Ecto neural progenitor cell (in vitro differentiated cells): Measurements from ENCODE around the gene OR7A17.

Experiments
- DNase-seq: peaks from one replicate; pipeline ENCODE4 v3.0.0-alpha.2; 2018; ENCODE audit warnings: low spot score

The OR7A17 gene

DNA sequence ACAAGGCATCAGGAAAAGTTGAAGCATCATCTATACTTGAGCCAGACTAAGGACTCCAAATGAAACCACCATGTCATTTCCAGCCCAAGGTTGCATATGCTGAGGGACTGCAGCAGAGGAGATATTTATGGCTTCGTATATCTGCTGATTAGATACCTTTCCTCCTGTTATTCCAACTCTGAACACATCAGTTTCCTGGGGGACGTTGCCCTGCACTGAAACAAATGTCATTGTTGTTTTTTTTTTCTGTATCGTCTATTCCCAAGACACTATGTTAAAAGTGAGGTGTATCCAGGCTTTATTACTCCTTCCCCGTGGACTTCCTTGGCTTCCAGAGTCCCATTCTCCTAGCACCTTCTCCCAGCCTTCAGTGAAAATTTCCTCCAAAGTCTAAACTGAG, at the start of gene OR7A17:
Gene OR7A17, minus strand, starts transcription at position 101 of the 400 bp plus-strand sequence. CDS start 4,777 bp downstream, outside the sequence.
- no peak for DNase-seq

DNA sequence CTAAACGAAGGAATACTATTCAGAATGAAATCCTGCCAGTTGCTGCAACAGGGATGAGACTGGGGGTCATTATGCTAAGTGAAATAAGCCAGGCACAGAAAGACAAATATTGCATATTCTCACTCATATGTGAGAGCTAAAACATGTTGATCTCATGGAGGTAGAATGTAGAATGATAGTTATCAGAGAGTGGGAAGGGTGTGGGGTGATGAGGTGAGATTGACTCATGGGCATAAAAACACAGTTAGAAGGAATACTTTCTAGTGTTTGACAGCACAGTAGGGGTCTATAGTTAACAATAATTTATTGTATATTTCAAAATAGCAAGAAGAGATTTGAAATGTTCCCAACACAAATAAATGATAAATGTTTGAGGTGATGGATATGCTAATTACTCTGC, 47.6 kb upstream of the OR7A17 start:
- no peak for DNase-seq

DNA sequence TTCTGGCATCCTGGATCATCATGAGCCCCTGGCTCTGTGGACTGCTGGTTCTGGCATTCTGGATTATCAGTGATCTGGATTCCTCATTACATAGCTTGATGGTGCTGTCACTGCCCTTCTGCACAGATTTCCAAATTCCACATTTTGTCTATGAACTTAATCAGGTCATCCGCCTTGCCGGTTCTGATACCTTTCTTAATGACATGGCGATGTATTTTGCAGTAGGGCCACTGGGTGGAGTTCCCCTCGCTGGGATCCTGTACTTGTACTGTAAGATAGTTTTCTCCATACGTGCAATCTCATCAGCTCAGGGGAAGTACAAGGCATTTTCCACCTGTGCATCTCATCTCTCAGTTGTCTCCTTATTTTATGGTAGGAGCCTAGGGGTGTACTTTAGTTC, 30.9 kb upstream of the OR7A17 start:
- no peak for DNase-seq

DNA sequence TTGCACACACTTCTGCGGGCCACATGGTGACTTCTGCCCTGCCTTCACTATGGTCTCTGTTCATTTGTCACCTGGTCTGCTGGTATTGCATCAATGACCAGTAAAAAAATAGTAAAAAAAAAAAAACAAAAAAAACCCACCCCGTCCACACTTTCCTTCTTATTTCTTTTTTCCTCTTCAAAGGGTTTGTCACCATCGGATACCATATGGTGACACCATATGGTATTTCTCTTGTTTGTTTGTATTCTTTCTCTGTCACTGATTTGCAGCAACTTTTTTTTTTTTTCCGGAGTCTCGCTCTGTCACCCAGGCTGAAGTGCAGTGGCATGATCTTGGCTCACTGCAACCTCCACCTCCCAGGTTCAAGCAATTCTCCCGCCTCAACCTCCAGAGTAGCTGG, 29.2 kb upstream of the OR7A17 start:
- no peak for DNase-seq

DNA sequence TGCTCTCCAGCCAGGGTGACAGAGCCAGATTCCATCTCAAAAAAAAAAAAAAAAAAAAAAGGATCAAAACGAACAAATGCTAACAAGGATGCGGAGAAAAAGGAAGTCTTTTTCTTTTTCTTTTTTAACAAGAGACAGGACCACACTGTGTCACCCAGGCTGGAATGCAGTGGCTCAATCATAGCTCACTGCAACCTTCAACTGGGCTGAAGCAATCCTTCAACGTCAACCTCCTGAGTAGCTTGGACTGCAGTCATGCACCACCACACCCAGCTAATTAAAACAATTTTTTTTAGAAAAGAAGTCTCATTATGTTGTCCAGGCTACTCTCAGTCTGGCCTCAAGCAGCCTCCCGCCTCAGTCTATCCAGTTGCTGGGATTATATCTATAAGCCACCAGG, 20.8 kb upstream of the OR7A17 start:
- no peak for DNase-seq

DNA sequence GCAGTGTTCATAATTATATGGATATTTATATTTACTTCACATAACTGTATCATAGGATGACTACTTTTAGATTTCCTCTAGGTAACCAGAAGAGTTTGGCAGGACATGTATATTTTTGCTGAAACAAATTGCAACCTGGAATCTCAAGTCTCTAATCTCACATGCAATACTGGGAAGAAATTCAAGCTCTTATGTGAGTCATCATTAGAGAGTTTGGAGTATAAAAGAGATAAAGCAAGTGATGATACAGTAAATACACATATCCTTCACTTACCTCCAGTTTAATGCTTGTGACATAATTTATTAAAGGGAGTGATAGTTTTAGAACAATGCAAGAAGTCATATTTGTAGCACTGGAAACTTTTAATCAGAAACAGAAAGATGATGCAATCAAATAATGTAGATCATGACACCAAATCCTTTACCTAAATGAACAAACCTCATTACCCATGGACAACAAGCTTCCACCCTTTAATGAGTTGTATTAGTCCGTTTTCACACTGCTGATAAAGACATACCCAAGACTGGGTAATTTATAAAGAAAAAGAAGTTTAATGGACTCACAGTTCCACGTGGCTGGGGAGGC, 15.8 kb upstream of the OR7A17 start:
- DNase-seq: no peak

DNA sequence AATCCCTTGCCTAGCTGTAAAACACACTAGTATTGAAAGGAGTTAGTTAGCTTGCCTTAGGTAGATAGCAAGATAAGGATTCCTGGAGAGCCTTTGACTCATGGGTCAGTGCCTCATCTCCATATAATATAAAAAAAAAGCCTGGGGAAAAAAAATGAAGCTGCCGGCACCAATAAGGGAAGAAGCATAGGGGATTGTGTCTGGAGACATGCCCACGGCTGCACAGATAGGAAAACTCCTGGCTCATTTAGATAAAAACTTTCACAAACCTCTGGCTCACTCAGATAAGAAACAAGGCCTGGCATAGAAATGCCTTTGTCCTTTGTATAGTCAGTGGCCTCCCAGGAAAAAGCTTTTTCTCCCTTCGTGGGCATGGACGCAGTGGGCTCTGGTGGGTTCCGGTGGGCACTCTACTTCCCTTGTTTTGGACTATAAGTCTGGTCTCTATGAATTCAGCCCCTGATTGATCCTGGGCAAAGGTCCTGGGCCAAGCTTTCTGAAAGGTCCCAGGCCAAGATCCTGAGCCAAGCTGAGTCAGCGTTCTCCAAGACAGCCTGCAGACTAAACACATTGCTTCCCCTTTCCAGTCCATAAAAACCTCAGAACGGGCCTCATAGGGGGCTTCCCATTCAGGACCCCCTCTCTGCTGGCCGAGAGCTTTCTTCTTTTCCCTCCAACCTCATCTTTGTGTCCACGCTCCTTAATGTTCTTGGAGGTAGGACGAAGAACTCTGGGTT, 4.9 kb upstream of the OR7A17 start:
- DNase-seq: no peak

DNA sequence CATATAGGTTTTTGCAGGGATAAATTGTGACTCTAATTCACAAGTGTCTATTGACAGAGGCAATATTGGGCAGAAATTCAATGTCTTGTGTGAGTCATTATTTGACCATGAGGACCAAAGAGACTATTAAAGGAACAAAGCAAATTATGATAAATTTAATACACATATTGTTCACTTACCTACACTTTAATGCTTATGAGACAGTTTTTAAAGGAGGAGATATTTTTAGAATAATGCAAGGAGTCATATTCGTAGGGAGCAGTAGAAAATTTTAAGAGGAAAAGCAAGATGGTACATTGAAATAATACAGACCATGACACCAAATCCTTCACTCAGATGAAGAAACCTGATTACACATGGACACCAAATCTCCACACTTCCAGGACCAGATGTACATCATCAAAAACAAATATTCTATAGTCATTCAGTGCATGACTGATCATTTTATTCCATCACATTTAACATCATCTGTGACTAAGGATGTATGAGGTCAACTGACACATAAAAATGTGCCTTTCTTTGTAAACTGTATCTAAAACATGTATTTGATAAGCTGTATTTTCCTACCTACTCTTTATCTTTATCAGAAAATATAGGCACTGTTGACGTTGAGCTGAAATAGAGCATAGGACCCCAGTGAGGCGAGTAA, 4.2 kb upstream of the OR7A17 start:
- DNase-seq: no peak

DNA sequence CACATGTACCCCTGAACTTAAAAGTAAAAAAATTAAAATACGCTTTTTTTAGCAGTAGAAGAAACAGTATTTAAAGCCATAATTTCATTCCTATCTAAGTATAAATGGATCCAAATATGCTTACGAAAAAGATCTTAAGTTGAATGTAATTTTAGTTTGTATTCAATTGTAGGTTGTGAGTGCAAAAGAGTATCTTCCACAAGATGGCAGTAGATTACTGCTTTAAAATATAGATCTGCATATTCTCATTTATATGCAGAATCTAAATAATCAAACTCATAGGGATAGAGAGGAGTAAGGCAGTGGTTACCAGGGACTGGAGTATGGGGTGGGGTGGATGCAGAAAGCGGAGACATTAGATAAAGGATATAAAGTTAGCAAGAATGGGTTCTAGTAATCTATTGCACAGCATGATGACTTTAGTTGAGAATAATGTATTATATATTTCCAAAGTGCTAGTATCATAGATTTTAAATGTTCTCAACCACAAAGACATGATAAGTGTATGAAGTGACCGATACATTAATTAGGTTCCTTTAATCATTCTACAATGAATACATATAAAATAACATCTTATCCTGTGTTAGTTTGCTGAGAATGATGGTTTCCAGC, 14.2 kb downstream of the OR7A17 start:
- DNase-seq: no peak

DNA sequence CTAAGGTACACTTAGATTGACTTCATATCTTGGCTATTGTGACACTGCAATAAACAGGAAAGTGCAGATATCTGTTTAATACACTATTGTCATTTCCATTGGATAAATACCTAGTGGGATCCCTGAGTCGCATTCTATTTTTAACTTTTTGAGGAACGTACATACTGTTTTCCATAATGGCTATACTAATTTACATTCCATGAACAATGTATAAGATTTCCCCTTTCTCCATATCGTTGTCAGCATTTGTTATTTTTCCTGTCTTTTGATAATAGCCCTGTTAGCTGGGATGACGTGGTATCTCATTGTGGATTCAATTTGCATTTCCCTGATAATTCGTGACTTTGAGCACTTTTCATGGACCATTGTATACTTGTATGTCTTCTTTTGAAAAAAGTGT, 17.4 kb downstream of the OR7A17 start:
- no peak for DNase-seq

DNA sequence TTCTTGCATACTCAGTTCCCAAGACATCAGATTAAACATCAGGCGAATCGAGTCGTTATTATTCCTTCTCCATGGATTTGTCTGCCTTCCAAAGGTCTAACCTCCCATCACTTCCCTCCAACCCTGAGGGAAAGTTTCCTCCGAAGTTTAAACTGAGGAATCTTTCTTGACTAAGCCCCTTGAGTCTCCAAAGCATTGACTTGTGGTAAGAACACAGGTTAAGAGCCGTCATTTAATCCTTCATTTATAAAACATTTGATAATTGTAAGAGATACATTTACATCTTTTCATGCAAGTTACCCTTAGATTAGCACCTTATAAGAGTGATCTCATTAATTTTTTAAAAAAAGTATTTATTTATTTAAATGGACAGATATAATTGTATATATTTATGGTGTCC, 37.1 kb downstream of the OR7A17 start, which contains the start of gene OR7A10:
Gene OR7A10, minus strand, starts transcription at position 101 of the 400 bp plus-strand sequence. CDS start 7,045 bp downstream, outside the sequence.
- DNase-seq: no peak

DNA sequence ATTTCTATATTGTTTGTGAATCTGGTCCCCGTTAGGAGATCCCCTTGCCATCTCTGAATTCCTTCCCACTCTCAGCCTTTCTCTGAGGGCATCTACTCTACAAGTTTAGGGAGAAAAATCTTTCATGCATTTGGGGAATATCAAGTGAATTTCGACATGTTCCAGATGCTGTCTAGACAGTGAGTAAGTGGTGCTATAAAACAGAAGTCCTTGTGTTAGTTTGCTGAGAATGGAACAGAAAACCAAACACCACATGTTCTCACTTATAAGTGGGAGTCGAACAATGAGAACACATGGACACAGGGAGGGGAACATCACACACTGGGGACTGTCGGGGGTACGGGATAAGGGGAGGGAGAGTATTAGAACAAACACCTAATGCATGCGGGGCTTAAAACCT, 42.4 kb downstream of the OR7A17 start:
- DNase-seq: no peak

DNA sequence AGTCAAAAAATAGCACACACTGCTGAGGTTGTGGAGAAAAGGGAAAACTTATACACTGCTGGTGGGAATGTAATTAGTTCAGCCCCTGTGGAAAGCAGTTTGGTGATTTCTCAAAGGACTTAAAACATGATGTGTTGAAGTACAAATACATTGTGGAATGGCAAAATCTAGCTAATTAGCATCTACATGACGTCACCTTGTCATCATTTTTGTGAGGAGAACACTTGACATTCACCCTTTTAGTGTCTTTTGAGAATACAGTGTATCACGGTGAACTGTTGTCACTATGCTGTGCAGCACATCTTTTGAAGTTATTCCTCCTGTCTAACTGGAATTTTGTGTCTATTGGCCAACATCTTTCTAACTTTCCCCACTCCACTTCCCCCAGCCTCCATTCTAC, 42.8 kb downstream of the OR7A17 start:
- no peak for DNase-seq

DNA sequence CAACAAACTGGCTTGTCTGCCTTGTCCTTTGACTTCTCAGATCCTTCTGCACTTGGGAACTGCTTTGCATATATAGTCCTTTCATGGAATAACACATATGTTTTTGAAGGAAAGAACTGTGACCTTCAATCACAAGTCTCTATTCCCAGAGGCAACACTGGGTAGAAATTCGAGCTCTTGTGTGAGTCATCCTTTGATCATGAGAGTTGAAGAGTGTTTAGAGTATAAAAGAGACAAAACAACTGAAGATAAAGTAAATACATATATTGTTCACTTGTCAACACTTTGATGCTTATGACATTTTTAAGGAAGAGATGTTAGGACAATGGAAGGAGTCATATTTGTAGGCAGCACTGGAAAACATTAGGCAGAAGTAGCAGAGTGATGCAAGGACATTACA, 45.7 kb downstream of the OR7A17 start:
- no peak for DNase-seq

DNA sequence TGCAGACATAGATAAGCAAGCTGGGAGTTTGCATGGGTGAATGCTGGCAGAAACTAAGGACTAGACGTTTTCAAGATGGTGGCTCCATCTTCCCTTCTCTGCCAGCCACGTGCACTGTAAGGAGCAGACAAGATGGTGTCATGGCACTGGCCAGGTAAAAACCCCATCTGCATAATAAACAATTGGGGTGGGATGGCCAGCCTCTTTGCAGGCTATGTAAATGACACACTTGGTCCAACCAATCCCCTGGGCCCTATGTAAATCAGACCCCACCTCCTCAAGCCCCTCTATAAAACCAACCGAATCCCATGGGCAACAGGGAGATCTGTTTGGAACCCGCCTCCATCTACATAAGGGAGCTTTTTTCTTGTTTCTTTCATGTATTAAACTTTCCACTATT, 48.5 kb downstream of the OR7A17 start:
- no peak for DNase-seq

DNA sequence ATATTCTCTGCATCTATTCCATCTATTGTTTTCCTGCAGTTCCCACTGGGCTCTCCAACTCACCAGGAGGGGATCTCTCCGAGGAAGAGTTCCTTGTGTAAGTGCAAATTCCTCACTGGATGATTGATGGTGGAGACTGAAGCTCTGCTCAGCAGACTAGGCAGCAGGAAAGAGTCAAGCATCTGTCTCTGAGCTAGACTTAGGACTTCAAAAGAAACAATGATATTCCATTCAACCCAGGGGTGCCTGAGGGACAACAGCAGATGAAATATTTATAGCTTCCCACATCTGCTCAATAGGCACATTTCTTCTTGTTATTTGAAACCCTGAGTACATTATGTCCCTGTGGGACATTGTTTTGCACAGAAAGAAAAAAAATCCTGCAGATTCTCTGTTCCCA, 50.9 kb downstream of the OR7A17 start, which contains the start of the genes OR7A5 and OR7C1:
Gene OR7A5, minus strand, starts transcription at position 175 of the 400 bp plus-strand sequence. CDS start 6,944 bp downstream, outside the sequence.
Gene OR7C1, minus strand, starts transcription at position 175 of the 400 bp plus-strand sequence. CDS start 35,049 bp downstream, outside the sequence.
- no peak for DNase-seq

DNA sequence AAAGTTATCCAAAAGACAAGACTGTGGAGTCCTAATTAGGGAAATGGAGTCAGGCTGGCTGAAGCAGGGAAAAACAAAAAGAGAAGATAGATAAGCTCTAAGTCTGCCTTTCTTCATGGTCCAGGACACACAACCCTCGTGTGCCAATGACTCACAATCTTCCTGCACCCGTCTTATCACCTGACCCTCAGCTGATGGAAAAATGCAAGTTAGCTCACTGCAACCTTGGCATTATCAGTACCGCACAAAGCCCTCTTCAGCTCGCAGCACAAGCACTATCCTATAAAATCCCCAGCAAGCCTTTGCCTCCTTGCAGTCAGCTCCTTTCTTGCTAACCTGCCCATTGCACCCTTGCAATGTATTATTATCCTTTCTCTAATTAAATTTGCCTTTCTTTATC, 55.2 kb downstream of the OR7A17 start:
- DNase-seq: no peak
